NCI-H2081 (cell line): ENCODE results near the gene TBX18.

Experiments
- DNase-seq, 2 experiments: peaks; one replicate each; lab custom pipeline; 2025; lab: John Stamatoyannopoulos, UW

Gene TBX18

GRCh38 chr6:84764332-84765049, at the start of gene TBX18:
Gene TBX18, minus strand, starts transcription at chr6:84764598. Its CDS starts 417 bp downstream, at chr6:84764181.
- peak; percentile 91 to 96 for DNase-seq

DNA sequence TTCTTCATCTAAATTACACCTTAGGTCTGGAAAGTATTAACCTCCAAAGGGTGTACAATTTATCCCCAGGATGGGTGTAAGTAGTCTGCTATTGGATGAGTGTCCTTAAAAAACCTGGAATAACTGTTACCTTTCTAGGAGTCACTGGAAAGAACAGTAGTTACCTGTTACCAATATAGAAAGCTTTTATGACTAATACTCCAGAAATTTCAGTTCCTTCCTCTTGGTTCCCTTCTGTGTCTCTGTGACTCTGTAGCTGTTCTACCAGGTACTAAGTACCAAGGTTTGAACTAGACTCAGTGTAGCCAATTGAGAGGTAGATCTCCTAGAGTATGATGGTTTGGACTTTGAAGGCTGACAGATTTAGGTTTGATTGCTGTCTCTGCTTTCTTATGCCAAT, 47.0 kb upstream of the TBX18 start:
- no peak for DNase-seq

DNA sequence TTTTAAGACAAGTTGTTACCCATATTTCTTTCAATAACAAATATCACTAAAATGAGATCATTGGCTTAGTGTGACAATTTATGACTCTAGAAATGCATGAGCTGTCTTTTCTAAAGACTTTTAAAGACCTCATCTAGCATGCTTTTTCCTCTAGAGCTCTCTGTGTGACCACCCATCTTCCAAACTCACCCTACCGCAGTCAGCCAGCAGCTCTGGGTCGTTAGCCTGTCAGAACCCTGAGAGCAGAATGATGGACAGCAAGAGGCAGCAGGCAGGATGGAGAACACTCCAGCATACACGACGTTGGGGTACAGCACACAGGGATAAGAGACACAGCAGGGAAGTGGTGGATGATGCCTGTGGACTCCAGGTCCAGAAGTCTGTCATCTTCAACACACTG, 45.1 kb upstream of the TBX18 start:
- no peak for DNase-seq

- DNase-seq = no peak
These were observed 44.2 kb upstream of the TBX18 start for GRCh38 chr6:84808491-84809061.

GRCh38 chr6:84805145-84805544, 40.7 kb upstream of the TBX18 start:
- DNase-seq = no peak

- DNase-seq = no peak
These were observed 40.3 kb upstream of the TBX18 start for GRCh38 chr6:84804720-84805119.

- no peak for DNase-seq
These were observed 36.9 kb upstream of the TBX18 start for GRCh38 chr6:84801250-84801649.

DNA sequence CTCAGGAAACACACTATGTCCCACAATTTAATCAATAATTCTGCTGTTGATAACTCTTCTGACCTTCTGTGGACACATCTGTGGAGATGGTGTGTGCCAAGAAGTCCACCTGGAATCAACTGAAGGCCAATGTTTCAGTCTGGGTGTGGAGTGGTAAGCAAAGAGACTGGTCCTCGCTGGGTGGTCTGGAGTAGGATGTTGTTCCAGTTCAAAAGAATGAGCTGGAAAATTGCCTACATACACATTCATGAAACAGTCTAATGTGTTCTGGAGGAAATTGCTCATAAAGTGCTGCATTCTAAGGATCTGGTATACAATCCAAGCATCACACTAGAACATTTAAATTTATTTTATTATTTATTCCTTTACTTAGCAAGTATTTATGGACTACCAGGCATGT, 33.9 kb upstream of the TBX18 start:
- no peak for DNase-seq

DNA sequence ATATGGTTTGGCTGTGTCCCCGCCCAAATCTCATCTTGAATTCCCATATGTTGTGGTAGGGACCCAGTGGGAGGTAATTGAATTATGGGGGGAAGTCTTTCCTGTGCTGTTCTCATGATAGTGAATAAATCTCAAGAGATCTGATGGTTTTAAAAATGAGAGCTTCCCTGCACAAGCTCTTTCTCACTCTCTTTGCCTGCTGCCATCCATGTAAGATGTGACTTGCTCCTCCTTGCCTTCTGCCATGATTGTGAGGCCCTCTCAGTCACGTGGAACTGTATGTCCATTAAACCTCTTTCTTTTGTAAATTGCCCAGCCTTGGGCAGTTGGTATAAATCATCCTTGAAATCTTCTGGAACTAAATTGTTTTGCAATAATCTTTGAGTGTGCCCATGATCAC, 31.9 kb upstream of the TBX18 start:
- DNase-seq = no peak

DNA sequence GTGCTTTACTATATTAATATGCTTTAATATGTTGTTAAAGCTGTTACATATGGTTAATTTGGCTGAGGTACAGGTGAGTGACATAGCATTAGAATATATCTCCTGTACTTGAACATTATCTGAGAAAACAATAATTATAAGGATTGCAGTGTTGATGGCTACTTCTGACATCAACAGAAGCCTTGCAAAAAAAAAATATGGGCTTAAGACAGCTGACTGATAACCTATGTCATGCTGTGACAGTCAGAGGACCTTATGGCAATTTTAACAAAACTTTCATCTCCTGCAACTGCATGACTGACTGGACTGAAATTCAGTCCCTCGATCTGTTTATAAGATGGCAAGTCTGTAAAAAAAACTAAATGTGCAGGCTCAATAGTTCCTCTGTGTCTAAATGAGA, 27.5 kb upstream of the TBX18 start:
- DNase-seq = no peak

- DNase-seq = peak in 1 of 2 experiments; percentile 6
These were observed 26.8 kb upstream of the TBX18 start for GRCh38 chr6:84791233-84791632.

- no peak for DNase-seq
These were observed 24.8 kb upstream of the TBX18 start for GRCh38 chr6:84789170-84789569.

DNA sequence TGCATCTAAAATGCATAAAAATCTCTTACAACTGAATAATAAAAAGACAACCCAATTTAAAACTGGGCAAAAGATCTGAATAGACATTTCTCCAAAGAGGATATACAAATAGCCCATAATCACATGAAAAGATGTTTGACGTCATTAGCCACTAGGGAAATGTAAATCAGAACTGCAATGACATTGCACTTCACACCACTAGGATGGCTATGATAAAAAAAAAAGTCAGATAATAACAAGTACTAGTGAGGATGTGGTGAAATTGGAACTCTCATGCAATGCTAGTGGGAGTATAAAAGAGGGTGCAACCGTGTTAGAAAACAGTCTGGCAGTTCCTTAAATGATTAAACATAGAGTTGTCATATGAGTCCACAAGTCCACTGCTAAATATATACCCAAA, 24.3 kb upstream of the TBX18 start:
- no peak for DNase-seq

- DNase-seq = no peak
These were observed 21.3 kb upstream of the TBX18 start for GRCh38 chr6:84785671-84786070.

GRCh38 chr6:84779917-84780316, 15.5 kb upstream of the TBX18 start:
- no peak for DNase-seq

DNA sequence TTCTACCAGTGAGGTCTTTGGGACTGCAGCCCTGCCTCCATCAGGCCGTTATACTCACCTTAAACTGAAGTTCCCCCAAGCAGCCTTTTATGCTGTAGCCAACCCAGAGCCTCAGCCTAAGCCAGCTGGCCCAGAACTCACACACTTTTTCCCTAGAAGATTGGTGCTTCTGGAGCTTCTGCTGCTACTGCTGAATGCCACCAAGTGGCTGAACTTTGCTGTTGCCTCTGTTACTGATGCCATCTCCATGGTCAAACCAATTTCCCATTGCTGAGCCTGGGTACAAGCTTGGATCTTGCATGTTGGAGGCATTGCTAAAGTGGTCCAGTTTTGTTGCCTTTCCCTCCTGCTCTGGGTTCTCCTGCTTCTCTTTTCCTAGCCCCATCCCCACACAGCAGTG, 15.0 kb upstream of the TBX18 start:
- DNase-seq = no peak

GRCh38 chr6:84777888-84778287, 13.5 kb upstream of the TBX18 start:
- DNase-seq = no peak

DNA sequence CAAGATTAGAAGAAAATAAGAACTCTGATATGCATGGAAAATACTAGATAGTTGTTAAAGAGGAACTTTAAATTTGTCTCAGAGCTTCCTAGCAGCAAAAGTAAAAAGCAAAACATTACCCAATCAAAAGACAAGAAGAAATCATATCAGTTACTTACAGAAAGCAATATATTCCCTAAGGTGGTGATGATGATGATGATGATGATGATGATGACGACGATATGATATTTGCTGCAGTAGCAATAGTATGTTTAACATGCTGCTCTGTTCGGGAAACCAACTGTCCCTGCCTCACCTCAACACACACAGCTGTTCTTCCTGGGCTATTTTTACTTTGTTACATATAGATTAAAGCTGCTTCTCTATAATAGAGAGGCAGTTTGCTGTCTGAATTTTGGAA, 12.0 kb upstream of the TBX18 start:
- no peak for DNase-seq

GRCh38 chr6:84775751-84776150, 11.4 kb upstream of the TBX18 start:
- DNase-seq = no peak

DNA sequence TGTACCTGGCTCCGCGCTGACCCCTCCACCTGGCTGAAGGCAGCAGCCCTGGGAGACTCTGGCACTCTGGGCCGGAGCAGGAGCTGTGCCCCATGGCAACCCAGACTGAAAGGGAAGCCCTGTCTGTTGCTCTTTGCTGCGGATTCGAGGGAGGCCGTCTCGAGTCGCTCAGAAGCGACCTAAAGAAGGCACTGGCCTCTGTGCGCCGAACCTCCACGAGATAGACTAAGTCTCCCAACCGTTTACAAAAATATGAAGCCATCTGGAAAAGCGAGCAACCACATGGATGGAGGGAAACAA, 10.5 kb upstream of the TBX18 start:
- no peak for DNase-seq

DNA sequence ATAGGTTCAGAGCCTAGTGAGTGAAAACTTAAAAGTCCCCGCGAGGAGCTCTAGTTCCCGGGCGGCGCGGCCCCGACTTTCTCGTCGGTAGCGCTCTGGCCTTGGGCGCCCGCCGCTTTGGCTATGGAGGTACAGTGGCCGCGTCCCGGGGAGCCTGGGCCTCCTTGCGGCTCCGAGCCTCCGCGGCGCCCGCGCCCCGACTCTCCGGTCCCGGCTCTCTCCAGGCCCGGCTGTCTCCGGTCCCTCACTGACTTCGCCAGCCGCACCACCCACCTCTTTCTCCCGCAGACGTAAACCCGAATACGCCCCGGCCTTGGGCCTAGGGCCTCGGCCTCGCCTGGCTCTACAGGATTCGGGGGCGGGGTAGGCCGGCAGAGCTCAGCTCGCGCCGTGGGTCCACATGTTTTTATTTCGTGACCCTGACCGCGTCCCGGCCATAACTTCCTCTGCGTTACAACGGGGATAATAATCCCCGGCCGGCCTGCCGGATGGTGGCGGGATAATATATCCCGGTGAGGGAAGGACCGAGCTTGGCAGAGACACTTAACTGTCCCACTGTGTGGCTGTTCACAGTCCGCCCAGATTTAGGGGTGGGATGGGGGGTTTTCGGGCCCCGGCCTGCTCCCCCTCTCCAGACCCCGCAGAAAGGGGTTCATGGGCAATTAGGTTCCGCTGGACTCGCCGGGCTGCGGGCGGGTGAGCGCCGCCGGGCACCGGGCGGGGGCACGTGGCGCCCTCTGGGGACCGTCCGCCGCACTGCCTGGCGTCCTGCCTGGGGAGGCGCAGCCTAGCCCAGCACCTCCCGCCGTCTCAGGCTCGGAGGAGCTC, 10.0 kb upstream of the TBX18 start:
- DNase-seq = peak; percentile 32 to 75

DNA sequence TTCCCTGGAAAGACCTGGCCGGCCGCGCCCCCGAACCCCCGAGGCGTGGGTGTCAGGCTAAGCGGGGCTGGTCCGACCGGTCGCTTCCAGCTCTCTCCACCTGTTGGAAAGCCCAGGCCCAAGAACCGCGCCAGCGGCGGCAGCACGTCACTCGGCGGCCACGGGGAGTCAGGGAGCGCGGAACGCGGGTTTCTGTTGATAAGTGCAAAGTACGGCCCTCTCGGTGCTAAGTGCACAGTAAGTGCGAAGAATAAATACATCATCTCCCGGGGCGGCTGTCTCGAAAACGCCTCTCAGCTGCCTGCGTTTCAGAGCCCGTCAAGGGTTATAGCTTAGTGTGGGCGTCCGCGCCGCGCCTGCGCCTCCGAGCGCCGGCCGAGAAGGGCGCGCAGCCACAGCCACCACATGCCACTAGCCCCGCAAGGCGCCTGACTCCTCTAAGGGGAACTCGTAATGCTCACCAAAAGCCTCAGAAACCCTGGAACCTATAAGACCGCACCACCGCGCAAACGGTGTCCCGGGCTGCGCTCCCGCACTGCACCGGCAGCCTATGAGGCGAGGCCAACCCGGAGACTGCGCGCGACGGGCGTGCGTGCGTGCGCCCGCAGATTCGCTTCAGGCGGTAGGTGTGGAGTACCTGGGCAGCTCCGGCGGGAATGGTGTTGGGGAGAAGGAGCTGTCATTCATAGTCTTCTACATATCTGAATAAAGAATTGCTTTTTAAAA, 9.2 kb upstream of the TBX18 start:
- peak; percentile 52 to 63 for DNase-seq

DNA sequence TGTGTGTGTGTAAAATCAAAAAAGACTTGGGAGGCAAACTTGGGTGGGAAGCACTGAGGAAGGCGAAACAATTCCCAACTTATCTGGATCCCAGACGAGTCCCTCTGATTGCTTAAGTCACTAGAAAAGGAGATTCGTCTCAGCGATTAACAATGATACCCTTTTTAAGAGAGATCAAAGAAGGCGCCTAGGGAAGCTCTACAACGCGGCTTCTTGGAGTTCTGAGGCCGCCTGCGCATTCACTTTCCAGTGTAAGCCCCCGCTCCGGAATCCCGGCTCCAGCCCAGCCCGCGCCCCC, 8.7 kb upstream of the TBX18 start:
- DNase-seq = no peak
